RKO (cell line): ENCODE data around the gene ZBTB21.

ENCODE experiments used
- DNase-seq: peaks from one replicate; pipeline ENCODE4 v3.0.0-alpha.2; 2016; ENCODE audit warnings: low spot score

The ZBTB21 gene

DNA sequence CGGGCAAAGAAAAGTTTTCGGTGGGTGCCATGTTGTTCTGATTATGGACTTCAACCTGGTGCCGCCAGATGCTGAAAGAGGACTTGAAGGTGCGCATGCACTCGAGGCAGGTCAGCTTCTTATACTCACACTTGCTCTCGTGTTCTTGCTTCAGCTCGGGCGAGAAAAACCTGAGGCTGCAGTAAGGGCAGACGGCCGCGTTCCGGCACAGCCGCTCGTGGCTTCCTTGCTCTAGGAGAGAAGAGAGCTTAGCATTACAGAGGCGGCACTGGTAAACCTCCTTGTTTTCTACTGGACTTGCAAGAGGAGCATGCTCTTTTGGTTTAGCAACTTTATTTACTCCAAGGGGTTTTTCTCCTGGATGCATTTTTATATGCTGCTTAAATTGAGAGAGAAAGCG lies 18.5 kb downstream of the ZBTB21 start:
- no peak for DNase-seq

- no peak for DNase-seq
Observed at GRCh38 chr21:41989698-41990097, 20.5 kb downstream of the ZBTB21 start.

- DNase-seq: no peak
Observed at GRCh38 chr21:41987310-41987709, 22.9 kb downstream of the ZBTB21 start.

DNA sequence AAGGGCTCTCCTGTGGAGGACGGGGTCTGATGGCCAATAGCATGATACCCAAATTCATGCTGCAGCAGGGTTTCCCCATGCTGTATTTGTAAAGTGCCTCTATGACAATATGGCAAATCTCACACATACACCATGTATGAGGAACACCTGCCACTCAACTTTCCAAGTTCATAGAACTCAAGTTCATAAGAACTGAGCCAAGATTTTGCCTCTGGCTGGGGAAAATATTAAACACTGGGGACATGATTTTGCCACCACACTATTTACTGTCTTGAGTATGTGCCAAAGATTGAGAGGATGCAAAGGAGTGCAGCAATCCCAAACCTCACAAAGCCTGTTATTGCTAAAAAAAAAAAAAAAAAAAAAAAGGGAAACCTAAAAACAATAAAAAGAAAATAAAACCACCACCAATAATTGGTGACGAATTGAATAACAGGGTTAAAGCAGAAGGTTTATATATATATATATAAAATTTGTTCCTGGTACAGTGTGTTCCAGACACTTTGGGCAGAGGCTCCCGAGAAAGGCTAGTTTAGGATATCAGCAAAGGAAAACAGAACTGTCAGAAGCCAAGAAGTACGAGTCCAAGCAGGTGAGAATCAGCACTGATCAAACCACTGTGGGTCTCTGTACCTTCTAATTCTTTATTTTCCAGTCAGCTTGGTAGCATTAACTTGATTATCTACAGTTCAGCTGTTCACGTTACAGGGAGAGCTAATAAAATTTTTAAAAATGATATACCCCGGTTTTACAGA lies 24.3 kb downstream of the ZBTB21 start:
- no peak for DNase-seq

- no peak for DNase-seq
Observed at GRCh38 chr21:41983229-41983628, 26.9 kb downstream of the ZBTB21 start.

DNA sequence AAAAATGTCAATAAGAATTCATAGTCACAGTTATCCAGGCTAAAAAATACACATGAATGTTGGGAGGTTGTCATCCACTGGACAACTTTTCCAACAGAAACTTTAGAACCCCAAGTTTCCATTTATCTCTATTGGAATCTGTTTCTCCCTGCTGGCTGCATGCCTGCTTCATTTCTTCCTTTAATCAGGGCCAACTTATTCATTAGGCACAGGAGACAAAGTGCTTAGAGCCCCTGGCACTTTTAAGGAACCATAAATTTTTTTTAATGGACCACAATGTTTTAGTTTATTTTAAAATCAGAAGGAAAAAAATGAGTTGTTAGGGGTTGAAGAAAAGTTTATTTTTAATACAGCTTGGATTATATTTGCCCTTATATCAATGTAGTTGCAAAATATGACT lies 29.6 kb downstream of the ZBTB21 start:
- no peak for DNase-seq

- DNase-seq: no peak
Observed at GRCh38 chr21:41979751-41980369, 30.3 kb downstream of the ZBTB21 start.

GRCh38 chr21:41979335-41979734 lies 30.8 kb downstream of the ZBTB21 start:
- DNase-seq: no peak

GRCh38 chr21:41977034-41977950 lies 32.9 kb downstream of the ZBTB21 start:
- DNase-seq: no peak

DNA sequence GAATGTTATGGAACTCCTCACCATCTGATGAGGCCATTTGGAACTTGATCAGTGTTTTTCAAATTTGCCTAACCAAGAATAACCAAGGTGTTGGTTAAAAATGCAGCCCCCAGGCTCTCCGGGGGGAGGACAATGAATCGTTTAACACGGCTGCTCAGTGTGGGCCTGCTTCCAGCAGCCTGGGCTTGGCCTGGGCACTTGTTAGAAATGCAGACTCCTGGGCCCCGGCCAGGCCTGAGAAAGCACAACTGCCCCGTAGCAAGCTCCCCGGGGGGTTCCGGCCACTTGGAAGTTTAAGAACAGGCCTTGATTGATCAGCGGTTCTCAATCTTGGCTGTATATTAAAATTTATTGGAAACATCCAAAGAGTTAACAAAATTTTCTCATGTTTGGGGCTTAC lies 33.5 kb downstream of the ZBTB21 start:
- DNase-seq: no peak

- no peak for DNase-seq
Observed at GRCh38 chr21:41975391-41976272, 34.5 kb downstream of the ZBTB21 start.

DNA sequence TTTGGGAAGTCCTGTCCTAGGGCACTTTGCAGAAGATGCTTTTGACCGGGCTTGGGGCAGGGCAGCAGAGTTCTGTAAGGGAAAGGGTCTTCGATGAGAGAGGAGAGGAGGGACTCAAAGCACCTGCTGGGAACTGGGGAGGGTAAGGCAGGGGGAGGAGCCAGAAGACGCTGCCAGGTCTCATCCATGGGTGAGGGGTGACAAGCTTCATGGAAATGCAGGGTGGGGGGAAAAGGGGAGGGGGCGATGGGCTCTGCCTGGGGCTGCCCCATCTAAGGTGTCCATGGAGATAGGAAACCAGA lies 35.5 kb downstream of the ZBTB21 start:
- DNase-seq: no peak

- DNase-seq: no peak
Observed at GRCh38 chr21:41973861-41974751, 36.1 kb downstream of the ZBTB21 start.

DNA sequence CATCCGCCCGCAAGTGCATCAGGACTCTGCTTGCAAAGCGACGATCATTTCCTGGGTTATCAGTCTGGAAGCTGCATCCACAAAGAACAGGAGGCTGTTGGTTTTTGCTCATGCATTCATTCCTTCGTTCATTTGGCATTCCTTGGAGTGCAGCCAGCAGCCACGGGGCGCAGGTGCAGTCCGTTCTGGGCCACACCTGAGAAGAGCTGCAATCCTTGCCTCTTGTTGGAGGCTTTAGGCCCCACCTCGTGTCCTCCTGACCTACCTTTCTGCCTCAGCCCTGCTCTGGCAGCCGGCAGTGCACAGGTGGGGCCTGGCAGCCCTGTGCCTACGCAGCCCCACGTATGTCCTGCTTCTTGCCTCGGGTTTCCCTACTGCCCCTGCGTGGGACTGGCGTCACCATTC lies 36.7 kb downstream of the ZBTB21 start:
- no peak for DNase-seq

DNA sequence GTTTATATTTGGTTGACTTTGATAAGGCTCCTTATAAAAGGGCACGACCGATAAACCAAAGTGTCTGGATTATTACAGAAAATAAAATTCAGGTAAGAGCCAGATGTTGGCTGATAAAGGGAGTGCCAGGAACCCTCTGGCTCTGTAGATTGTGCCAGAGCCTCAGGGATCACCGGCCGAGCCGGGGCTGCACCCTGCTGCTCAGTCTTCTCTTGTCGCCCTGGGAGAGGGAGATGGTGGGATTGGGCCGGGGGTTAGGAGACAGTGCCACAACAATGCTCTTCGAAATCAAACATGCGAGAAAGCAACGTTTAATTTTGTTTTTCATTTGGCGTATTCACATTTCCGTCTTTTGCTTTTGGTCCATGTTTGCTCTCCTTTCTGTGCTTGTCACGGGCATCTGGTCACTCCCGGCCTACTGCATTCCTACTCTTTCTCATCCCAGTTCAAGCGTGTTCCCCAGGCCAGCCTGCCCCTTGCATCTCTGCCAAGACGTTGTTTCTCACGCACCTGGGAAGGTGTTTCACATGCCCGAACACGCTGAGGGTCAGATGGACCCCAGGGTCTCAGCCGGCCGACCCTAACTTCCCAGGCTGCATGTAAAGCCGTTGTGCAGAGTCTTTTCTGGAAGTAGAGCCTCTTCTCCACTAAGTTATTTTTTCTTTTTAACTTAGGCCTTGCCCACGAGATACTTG lies 37.5 kb downstream of the ZBTB21 start:
- DNase-seq: no peak

DNA sequence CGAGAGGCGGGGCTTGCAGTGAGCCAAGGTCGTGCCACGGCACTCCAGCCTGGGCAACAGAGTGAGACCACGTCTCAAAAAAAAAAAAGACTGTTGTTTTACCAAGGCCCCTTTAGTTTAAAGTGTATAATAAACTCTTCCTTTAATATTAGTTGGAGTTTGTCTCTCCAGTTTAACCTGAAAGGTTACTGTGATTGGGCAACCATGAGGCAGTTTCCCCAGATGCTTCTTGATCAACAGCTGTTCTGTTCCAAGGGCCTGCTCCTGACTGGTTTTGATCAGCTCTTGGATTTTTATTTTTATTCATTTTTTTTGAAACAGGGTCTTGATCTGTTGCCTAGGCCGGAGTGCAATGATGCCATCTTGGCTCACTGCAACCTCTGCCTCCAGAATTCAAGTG lies 38.3 kb downstream of the ZBTB21 start:
- DNase-seq: no peak

DNA sequence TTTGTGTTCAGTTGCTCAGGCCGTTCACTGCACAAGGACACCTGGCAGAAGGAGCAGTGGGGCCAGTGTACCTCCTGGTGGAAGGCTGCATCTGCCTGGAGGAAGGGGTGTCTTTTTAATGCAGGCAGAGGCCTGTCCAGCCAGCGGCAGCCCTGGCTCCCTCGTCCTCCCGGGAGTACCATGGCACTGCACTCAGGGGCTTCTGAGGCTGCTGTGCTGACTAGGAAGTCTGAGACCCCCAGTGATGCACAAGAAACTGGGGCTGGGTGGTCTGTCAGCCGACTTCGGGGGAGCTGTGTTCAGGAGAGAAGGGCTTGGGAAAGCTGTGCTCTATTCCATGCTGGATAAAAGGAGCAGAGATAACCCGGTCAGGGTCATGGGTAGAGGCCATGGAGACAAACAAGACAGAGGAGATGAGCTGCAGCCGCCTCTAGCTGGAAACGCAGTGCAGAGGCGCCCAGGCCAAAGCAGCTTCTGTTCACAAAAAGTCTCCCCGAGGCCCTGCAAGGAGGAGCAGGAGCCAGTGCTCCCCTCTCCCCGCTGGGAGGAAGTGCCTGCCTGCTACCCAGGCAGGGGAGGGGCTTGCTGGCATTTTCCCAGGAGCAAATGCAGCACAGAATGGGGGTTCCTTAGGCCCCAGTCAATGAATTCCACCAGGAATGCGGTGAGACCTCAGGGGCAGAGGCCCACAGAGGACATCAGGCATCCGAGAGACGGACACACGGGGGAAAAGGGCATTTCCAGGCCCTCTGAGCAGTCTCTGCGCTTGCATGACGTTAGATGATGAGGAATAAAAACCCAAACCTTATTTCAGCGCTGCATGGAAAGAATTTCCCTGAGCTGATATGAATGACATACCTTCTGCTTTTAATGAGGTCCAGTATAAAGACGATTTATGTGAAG lies 39.2 kb downstream of the ZBTB21 start:
- DNase-seq: no peak

DNA sequence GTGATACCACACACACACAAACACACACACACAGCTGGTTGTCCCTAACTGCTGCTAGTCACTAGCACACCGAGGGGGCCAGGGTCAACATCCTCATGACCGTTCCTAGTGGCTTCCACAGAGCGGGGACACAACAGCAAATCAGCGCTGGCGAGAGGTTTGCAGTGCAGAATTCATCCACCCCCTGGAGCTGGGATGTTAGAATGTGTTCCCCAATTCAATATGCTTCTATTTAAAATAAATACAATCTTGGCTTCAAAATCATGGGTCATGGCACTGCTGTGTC lies 40.1 kb downstream of the ZBTB21 start:
- no peak for DNase-seq

- DNase-seq: no peak
Observed at GRCh38 chr21:41967708-41968107, 42.5 kb downstream of the ZBTB21 start.
